ENCODE data around the gene ETS1.

Gene ETS1, protein sequence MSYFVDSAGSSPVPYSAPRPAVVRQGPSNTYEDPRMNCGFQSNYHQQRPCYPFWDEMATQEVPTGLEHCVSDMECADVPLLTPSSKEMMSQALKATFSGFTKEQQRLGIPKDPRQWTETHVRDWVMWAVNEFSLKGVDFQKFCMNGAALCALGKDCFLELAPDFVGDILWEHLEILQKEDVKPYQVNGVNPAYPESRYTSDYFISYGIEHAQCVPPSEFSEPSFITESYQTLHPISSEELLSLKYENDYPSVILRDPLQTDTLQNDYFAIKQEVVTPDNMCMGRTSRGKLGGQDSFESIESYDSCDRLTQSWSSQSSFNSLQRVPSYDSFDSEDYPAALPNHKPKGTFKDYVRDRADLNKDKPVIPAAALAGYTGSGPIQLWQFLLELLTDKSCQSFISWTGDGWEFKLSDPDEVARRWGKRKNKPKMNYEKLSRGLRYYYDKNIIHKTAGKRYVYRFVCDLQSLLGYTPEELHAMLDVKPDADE

DNA sequence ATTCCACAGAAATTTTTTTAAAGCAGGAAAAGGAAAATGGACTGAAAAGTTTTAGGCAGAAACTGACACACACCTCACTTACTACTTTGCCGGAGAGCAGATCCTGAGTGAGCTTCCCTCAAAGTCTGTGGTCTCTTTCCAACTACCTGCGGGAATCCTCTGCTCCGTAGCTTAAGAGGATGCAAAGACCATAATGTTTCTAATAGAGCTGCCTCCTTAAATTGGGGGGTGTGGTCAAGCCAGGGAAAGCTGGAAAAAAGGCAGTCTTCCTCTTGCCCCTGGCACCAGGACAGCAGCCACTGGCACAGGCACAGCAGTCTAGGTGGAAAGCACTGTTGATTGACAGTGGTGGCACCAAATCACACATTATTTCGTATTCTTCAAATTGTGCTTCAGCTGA, at the start of gene ETS1:
TSS of gene ETS1 (minus strand) at position 144 of the 400 bp plus-strand sequence. CDS start 14,428 bp downstream, outside the sequence.
- no peak for DNase-seq (ENCODE audit: low read depth)

DNA sequence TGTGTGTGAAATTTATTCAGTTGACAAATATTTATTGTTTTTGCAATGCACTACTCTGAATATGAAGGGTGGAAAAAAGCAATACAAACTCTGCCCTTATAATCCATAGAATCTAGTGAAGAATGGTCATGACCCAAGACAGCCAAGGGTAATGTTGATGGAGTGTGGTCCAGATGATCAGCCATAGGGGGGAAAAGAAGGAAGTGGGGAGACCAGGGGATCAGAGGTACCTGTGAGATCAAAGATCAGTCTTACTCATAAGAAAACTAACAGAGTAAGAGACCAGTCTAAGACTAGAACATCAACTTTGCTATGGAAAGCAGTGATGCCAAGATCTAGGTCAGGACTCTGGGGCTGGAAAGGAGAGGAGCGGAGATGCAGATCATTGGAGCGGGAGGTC, 47.0 kb upstream of the ETS1 start:
- DNase-seq (ENCODE audit: low read depth): no peak

GRCh38 chr11:128633384-128633965, 46.1 kb upstream of the ETS1 start:
- DNase-seq (ENCODE audit: low read depth): no peak

DNA sequence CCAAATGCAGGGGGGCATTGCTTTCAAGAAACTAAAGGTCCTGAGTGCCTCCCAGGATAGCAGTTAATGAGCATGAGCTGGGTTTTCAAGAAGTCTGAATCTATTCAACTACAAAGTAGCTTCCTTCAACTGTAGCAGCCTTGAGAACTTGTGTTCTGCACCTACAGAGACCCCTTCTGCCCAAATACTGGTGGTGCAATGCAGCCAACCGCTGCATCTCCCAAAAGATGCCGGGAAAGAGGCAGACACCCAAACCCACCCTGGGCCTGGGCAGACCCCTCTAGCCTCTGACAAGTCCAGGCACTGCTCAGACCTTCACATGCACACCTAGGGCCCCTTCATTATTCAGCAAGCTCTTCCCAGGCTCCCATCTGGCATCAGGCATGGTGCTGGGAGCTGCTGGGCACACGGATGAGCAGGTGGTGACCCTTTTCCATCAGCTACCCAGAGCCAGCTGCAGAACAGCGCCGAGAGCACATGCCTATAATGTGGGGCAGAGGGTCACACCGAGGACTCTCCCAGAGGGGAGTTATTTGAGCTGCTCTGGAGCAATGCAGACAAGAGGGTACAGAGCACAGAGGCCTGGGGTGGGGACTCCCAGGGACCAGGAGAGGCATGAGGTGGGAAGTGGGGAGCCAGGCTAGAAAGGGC, 44.9 kb upstream of the ETS1 start:
- DNase-seq (ENCODE audit: low read depth): peak; percentile 61

DNA sequence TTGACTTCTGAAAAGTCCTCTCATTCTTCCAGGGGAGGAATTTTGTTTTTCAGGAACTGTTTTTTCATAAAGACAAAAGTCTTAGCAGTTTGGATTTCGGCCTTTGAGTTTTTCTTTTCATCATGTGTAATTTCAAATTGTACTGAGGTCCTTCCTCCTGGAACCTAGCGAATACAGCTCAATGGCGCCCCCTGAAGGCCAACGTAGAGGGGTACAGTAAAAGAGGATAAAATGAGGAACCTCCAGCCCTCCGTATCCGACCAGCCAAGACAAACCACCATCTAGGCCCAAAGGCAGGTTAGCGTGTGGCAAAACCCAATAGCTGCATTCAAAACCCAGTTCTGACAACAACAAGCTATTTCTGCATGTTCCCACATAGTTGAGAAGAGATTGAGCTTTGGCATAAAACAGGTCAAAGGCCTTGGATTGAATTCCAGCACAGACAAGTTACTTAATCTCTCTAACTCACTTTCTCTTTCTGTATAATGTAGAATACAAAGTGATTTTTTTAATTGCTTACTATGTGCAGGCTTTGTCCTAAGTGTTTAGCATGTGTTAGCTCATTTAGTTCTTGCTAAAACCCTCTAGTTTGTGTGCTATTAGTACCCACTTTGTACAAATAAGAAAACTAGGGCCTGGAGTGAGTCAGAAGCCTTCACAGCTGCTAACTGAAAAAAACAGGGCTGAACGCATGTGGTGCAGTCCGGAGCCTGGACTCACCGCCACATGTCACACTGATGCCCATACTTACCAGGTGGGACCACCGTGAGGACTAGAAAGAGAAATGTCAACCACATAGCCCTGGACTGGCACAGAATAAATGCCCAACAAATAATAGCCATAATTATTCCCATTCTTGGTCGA, 43.2 kb upstream of the ETS1 start:
- peak; percentile 82 for DNase-seq (ENCODE audit: low read depth)

- no peak for DNase-seq (ENCODE audit: low read depth)
Observed at GRCh38 chr11:128629516-128630106, 42.3 kb upstream of the ETS1 start.

- no peak for DNase-seq (ENCODE audit: low read depth)
Observed at GRCh38 chr11:128628686-128629085, 41.3 kb upstream of the ETS1 start.

DNA sequence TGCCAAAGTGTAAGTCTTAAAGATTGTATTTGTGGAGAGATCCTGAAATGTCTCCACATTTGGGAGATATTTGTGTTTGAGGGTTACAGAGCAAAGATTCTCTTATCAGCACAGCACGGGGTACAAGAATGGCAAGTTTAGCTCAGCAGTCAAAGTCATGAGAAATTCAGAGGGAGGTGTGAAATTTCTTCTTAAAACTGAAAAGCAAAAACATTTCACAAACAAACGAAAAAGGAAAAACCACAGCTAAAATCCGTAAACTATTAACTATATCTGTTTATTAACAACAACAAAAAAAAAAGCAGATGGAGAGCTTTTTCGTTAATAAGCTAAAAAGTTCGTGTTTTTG, 40.9 kb upstream of the ETS1 start:
- DNase-seq (ENCODE audit: low read depth): no peak

- no peak for DNase-seq (ENCODE audit: low read depth)
Observed at GRCh38 chr11:128627666-128628324, 40.4 kb upstream of the ETS1 start.

GRCh38 chr11:128626913-128627665, 39.7 kb upstream of the ETS1 start:
- no peak for DNase-seq (ENCODE audit: low read depth)

GRCh38 chr11:128625746-128626145, 38.4 kb upstream of the ETS1 start:
- no peak for DNase-seq (ENCODE audit: low read depth)

- no peak for DNase-seq (ENCODE audit: low read depth)
Observed at GRCh38 chr11:128625326-128625725, 38.0 kb upstream of the ETS1 start.

GRCh38 chr11:128624269-128625175, 37.2 kb upstream of the ETS1 start:
- DNase-seq (ENCODE audit: low read depth): no peak

GRCh38 chr11:128623091-128623490, 35.7 kb upstream of the ETS1 start:
- no peak for DNase-seq (ENCODE audit: low read depth)

- peak; percentile 95 for DNase-seq (ENCODE audit: low read depth)
Observed at GRCh38 chr11:128621601-128622501, 34.5 kb upstream of the ETS1 start.

DNA sequence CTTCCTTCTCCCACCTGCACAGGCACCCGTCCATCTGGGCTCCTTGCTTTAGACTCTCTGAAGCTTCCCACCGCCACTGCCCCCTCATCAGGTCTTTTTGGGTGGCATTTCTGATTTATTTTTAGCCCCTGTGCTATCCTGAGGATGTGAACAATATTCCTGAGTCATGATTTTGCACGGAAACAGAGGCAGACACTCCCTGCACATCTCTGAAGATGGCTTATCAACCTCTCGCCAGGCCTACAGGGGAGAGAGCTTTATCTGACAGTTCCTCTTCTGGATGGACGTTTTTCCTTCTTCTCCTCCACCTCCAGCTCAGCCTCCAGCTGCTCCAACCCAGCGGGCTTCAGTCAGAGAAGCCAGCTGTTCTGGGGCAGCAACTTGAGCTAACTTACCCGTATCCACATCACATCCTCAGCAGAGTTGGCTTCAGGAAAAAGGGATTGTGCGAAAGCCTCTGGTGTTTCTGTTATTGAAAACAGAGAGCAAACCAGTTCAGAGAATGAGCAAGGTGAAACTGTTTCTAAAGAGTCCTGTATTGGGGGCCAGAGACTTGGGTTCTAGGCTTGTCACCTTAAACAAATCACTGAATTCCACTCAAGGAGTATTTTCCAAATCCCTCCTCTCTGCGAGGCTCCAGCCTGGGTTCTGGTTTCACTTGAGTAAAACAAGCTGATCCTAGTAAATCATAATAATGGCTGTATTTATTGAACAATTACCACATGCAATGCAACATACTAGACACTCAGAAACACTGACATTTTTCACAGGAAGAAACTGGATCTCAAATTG, 33.1 kb upstream of the ETS1 start:
- DNase-seq (ENCODE audit: low read depth): no peak

- DNase-seq (ENCODE audit: low read depth): no peak
Observed at GRCh38 chr11:128619540-128620308, 32.4 kb upstream of the ETS1 start.

Measured in iris pigment epithelial cell (primary cell).